ENCODE data around the gene TGOLN2. TPM values are rescaled to one million over a fixed set of nuclear protein-coding genes. Genes with fewer than 3 reads are reported as not detected.

TGOLN2 gene
- total RNA-seq, 1 donor, result 119 TPM

DNA sequence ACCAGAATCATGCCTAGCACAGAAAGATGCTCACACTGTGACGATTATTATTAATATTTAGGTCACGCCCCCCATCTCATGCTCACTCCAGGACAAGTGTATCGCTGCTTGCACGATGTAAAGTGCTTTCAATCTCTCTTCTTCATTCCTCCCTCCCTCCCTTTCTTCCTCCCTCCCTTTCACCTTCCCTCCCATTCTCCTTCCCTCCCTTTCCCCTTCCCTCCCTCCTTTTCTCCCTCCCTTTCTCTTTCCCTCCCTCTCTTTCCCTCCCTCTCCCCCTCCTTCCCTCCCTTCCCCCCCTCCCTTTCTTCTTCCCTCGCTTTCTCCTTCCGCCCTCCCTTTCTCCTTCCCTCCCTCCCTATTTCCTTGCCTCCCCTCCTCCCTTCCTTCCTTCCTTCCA lies 19.6 kb downstream of the TGOLN2 start:
- TF ChIP-seq, protein P1, sequence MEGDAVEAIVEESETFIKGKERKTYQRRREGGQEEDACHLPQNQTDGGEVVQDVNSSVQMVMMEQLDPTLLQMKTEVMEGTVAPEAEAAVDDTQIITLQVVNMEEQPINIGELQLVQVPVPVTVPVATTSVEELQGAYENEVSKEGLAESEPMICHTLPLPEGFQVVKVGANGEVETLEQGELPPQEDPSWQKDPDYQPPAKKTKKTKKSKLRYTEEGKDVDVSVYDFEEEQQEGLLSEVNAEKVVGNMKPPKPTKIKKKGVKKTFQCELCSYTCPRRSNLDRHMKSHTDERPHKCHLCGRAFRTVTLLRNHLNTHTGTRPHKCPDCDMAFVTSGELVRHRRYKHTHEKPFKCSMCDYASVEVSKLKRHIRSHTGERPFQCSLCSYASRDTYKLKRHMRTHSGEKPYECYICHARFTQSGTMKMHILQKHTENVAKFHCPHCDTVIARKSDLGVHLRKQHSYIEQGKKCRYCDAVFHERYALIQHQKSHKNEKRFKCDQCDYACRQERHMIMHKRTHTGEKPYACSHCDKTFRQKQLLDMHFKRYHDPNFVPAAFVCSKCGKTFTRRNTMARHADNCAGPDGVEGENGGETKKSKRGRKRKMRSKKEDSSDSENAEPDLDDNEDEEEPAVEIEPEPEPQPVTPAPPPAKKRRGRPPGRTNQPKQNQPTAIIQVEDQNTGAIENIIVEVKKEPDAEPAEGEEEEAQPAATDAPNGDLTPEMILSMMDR (IDR thresholded peaks at IDR 0.05; ENCODE audit: insufficient read depth, low read depth, low read length), result no peak
- H3K4me3 ChIP-seq (ENCODE audit: low read depth, low read length), result no peak overlapping the region
- DNase-seq (ENCODE audit: low read depth), result no peak

DNA sequence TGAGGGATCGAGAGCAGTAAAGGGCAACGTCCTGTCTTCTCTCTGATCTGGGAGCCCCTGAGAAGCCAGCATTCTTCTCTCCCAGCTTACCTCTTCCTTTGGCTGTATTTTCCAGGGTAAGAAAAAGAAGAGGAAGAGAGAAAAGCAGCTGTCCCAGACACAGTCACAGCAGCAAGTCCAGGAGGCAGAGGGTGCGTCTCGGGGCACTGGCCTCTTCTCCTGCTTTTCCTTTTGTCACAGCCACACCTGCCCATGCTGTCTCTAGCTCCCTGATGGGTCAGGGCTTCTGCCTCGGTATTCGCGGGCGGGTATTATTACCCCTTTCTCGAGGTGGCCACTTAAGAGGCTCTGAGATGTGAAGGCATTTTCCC lies 20.3 kb downstream of the TGOLN2 start:
- TF ChIP-seq, protein P1 (IDR thresholded peaks at IDR 0.05; ENCODE audit: insufficient read depth, low read depth, low read length), result no peak

DNA sequence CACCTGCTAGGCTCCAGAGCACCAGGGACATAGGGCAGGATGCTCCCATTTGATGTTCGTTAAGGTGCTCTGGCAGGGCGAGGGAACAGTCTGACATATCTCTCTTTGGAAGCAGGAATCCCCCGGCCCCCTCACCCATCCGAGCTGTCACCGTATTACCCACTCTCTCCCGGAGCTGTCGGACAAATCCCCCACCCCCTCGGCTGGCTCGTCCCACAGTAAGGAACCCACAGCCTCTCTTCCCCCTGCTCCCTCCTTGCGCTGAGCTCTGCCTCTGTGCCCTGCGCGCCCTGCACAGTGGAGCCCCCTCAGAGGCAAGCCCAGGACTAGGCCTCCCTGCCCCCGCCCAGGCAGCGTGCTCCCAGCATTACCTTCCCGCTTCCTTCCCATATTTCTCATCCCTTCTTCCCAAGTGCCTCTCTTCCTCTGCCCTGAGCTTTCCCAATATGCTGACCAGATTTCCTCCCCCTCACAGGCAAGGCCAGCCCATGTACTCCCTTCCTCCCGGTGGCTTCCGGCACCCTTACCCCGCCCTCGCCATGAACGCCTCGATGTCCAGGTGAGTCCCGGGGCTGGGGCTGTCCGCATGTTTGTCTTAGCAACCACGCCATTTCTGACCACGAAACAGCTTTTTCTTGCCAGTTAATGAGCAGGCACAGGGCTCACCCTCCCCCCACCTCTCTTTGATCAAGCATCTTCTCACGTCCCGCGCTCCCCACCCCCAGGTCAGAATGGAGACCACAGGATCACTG lies 23.8 kb downstream of the TGOLN2 start:
- TF ChIP-seq, protein P1 (IDR thresholded peaks at IDR 0.05; ENCODE audit: insufficient read depth, low read depth, low read length), result no peak
- no peak for DNase-seq (ENCODE audit: low read depth)
- H3K4me3 ChIP-seq (ENCODE audit: low read depth, low read length), result no peak overlapping the region

More for the DNA sequence above, 20.3 kb downstream of the TGOLN2 start:
- H3K4me3 ChIP-seq (ENCODE audit: low read depth, low read length), result no peak overlapping the region
- no peak for DNase-seq (ENCODE audit: low read depth)

DNA sequence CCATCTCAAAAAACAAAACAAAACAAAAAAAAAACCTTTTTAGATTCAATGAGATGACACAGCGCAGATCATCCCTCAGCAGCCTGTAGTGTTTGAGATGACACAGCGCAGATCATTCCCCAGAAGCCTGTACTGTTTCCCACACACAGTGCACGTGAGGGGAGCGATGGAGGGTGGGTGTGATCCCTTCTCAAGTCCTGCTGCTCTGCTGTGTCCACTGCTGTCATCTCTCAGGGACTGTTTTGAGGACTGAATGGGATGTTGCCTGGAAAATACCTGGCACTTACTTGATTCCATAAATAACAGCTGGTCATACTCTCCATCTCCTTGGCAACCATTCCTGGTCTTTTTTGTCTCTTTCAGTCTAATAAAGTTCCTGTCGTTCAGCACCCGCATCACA lies 25.7 kb downstream of the TGOLN2 start:
- no peak overlapping the region for H3K4me3 ChIP-seq (ENCODE audit: low read depth, low read length)
- DNase-seq (ENCODE audit: low read depth), result no peak
- TF ChIP-seq, protein P1 (IDR thresholded peaks at IDR 0.05; ENCODE audit: insufficient read depth, low read depth, low read length), result no peak

DNA sequence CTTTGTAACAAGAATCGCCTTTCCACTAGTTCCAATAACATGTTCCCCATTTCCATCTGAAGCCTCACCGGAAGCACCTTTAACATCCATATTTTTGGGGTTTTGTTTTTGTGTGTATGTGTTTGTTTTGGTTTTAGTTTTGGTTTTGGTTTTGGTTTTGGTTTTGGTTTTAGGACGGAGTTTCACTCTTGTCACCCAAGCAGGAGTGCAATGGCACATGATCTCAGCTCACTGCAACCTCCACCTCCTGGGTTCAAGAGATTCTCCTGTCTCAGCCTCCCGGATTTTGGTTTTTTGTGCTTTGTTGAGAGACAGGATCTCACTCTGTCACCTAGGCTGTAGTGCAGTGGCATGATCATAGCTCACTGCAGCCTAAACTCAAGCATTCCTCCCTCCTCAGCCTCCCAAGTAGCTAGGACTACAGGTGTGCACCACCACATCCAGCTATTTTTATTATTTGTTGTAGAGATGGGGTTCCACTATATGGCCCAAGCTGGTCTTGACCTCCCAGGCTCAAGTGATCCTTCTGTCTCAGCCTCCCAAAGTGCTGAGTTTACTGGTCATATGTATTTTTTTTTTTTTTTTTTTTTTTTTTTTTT lies 36.3 kb downstream of the TGOLN2 start:
- DNase-seq (ENCODE audit: low read depth), result no peak
- TF ChIP-seq, protein P1 (IDR thresholded peaks at IDR 0.05; ENCODE audit: insufficient read depth, low read depth, low read length), result no peak
- no peak overlapping the region for H3K4me3 ChIP-seq (ENCODE audit: low read depth, low read length)

DNA sequence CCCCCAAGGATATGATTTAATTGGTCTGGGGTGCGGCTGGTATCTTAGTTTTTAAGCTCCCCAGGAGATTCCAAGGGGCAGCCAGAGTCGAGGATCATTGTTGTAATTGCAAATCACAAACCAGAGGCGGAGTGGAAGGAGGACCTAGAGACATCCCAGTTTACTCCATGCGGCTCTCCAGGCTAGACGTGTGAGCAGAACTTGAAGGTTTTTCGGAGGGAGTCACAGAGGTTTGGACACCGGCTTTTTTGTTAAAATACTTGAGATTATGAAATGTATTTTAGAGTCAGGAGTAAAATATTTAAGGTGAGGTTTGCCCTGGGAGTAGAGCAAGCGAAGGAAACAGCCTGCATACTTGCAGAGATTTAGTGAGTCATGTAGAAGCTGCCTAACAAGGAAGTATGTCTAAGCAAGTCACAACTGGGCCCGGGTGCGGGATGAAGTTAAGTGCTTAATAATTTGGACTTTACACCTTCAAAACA lies 39.5 kb downstream of the TGOLN2 start:
- TF ChIP-seq, protein P1 (IDR thresholded peaks at IDR 0.05; ENCODE audit: insufficient read depth, low read depth, low read length), result no peak
- no peak overlapping the region for H3K4me3 ChIP-seq (ENCODE audit: low read depth, low read length)
- no peak for DNase-seq (ENCODE audit: low read depth)

Measured in fibroblast of villous mesenchyme (primary cell).